B cell (primary cell): ENCODE results near the gene PLD3. TPM values are rescaled to one million over a fixed set of nuclear protein-coding genes. Genes with fewer than 3 reads are reported as not detected.

Experiments
- ATAC-seq: fragments of 200-7000 bp; cut with Tn5 transposase; one replicate; pipeline ENCODE4 v1.10.0; 2021; ENCODE audit warnings: low read depth, mild to moderate bottlenecking, moderate number of reproducible peaks, moderate library complexity
- CTCF ChIA-PET: fragments of 350-600 bp; sonication (Branson Sonifier 250); formaldehyde crosslinking; loops from one replicate; lab custom pipeline; 2021; ENCODE audit warnings: antibody characterized with exemption, inconsistent platforms; lab: Charles Lee
- POLR2A ChIA-PET: fragments of 350-600 bp; sonication (Branson Sonifier 250); formaldehyde crosslinking; loops from one replicate; lab custom pipeline; 2021; ENCODE audit warnings: antibody characterized with exemption; lab: Charles Lee
- DNase-seq: peaks from one replicate; pipeline ENCODE4 v3.0.0; 2013
- H2AFZ ChIP-seq: 2 replicates; pipeline ENCODE4 v1.6.1; 2012; ENCODE audit warnings: mild to moderate bottlenecking, low read depth, low read length; ENCODE audit not compliant: insufficient read depth, poor library complexity, severe bottlenecking
- H3K27ac ChIP-seq, 2 donors: 1 replicate in 1 of 2; 2 replicates in 1 of 2; pipeline ENCODE4 v1.5.1; 2012 to 2013; ENCODE audit warnings: low read length in 2 of 2, mild to moderate bottlenecking in 2 of 2, moderate library complexity in 1 of 2
- H3K27me3 ChIP-seq, 4 experiments: fragments of 200-600 bp in 1 of 4; sonication (generic) in 1 of 4; replicated peaks in 1 of 4; 1 replicate in 2 of 4; 2 replicates in 2 of 4; pipeline versions ENCODE4 v1.6.1 to v1.7.0; 2013 to 2016; ENCODE audit warnings: low read length in 3 of 4, mild to moderate bottlenecking in 2 of 4, mixed read lengths in 1 of 4, moderate library complexity in 1 of 4; ENCODE audit not compliant: insufficient read depth in 4 of 4, control insufficient read depth in 3 of 4; ENCODE audit errors: control extremely low read depth in 1 of 4
- H3K36me3 ChIP-seq, 2 experiments: replicated peaks in 1 of 2; 1 replicate in 1 of 2; 2 replicates in 1 of 2; pipeline versions ENCODE4 v1.6.1 to v1.7.1; 2013; ENCODE audit warnings: low read length in 1 of 2; ENCODE audit not compliant: insufficient read depth in 2 of 2, control insufficient read depth in 1 of 2; ENCODE audit errors: control extremely low read depth in 1 of 2, extremely low read depth in 1 of 2
- H3K4me1 ChIP-seq, 2 donors: fragments of 200-600 bp in 1 of 2; sonication (generic) in 1 of 2; 1 replicate in 1 of 2; 2 replicates in 1 of 2; pipeline versions ENCODE4 v1.5.1 to v1.6.1; 2013 to 2017; ENCODE audit warnings: low read length in 2 of 2; ENCODE audit not compliant: control insufficient read depth in 2 of 2, insufficient read depth in 2 of 2
- H3K4me2 ChIP-seq: replicated peaks from 2 replicates; pipeline ENCODE3; 2012; ENCODE audit warnings: mild to moderate bottlenecking, low read depth, low read length; ENCODE audit not compliant: poor library complexity, severe bottlenecking
- H3K4me3 ChIP-seq, 5 experiments: fragments of 200-600 bp in 1 of 5; sonication (generic) in 1 of 5; 1 replicate in 3 of 5; 2 replicates in 2 of 5; pipeline versions ENCODE4 v1.5.1 to v1.7.0; 2011 to 2016; ENCODE audit warnings: low read length in 4 of 5, mild to moderate bottlenecking in 4 of 5, low read depth in 2 of 5, control low read depth in 1 of 5, moderate library complexity in 1 of 5; ENCODE audit not compliant: insufficient read depth in 1 of 5; ENCODE audit errors: control extremely low read depth in 1 of 5, extremely low read depth in 1 of 5
- H3K79me2 ChIP-seq: fragments of 200-600 bp; sonication (generic); one replicate; pipeline ENCODE4 v1.6.0; 2016; ENCODE audit warnings: low read length; ENCODE audit not compliant: control insufficient read depth, insufficient read depth
- H3K9ac ChIP-seq: fragments of 200-600 bp; sonication (generic); 2 replicates; pipeline ENCODE4 v1.6.1; 2017; ENCODE audit warnings: mild to moderate bottlenecking, low read length, moderate library complexity
- H3K9me3 ChIP-seq, 3 donors: one replicate each; pipeline versions ENCODE4 v1.6.1 to v1.7.1; 2013; ENCODE audit warnings: low read length in 2 of 3; ENCODE audit not compliant: control insufficient read depth in 2 of 3, insufficient read depth in 1 of 3; ENCODE audit errors: control extremely low read depth in 1 of 3
- H4K20me1 ChIP-seq: 2 replicates; pipeline ENCODE4 v1.6.0; 2012; ENCODE audit warnings: mild to moderate bottlenecking, low read length; ENCODE audit not compliant: insufficient read depth, control insufficient read depth, poor library complexity, severe bottlenecking
- H3K27ac Mint-ChIP-seq: one replicate; pipeline ENCODE4 v1.8.0; 2021; ENCODE audit warnings: mixed read lengths
- H3K27me3 Mint-ChIP-seq: one replicate; pipeline ENCODE4 v1.8.0; 2021; ENCODE audit warnings: mixed read lengths
- H3K4me1 Mint-ChIP-seq: one replicate; pipeline ENCODE4 v1.8.0; 2021; ENCODE audit warnings: mixed read lengths
- H3K4me3 Mint-ChIP-seq: one replicate; pipeline ENCODE4 v1.8.0; 2021; ENCODE audit warnings: mixed read lengths
- H3K9me3 Mint-ChIP-seq: one replicate; pipeline ENCODE4 v1.8.0; 2022; ENCODE audit warnings: mixed read lengths; ENCODE audit not compliant: insufficient read depth
- CTCF ChIP-seq: fragments of 200-600 bp; IDR thresholded peaks from one replicate; pipeline ENCODE4 v1.8.0; 2022; ENCODE audit warnings: antibody characterized with exemption, mild to moderate bottlenecking
- EZH2 ChIP-seq: IDR thresholded peaks from 2 replicates; pipeline ENCODE4 v1.6.1; 2012; ENCODE audit warnings: borderline replicate concordance, low read depth, mild to moderate bottlenecking, moderate library complexity, low read length; ENCODE audit not compliant: insufficient read depth, poor library complexity, severe bottlenecking
- WGBS: methylation state at CpG from one replicate; pipeline ENCODE4 v1.1.5; 2013; ENCODE audit warnings: missing lambda C conversion rate; ENCODE audit not compliant: insufficient coverage; 5-methylcytosine and 5-hydroxymethylcytosine counted together
- intact Hi-C: fragments of 100-400 bp; cut with micrococcal nuclease; formaldehyde crosslinking; loops from one replicate; pipeline ENCODE4 v1.10.0; 2022
- polyA plus RNA-seq: library from polyadenylated mRNA; depleted of rRNA; stranded (reverse); fragments of >200 nt; gene quantifications from 2 replicates; pipeline ENCODE4 v1.2.3, GENCODE V29; 2012
- total RNA-seq, 2 donors: library from RNA; stranded (reverse); fragments of 120-200 nt in 1 of 2; gene quantifications; 1 replicate in 1 of 2; 2 replicates in 1 of 2; pipeline versions ENCODE4 v1.2.3 to v1.2.4, GENCODE V29; 2013 to 2022

PLD3 gene
- total and polyA plus RNA-seq, 2 donors (not counting 1 experiment from before 2014, with no cell fraction given), result 61.7 to 153 TPM

GRCh38 chr19:40420766-40421765 lies 72.6 kb downstream of the PLD3 start:
- WGBS, result 3% methylated on average over 54 of the region's 56 CpGs
- Histone ChIP-seq H3K36me3 (peaks cover 0 to 9% of the 10 kb centered on the region in 2 experiments), H3K9me3 (no peaks in the 10 kb centered on the region), H3K4me2 (peak overlapping the region; percentile 95), H3K27ac (peak overlapping the region; percentile 81 to 88), H3K27me3 (no peaks in the 10 kb centered on the region), H4K20me1 (no peaks in the 10 kb centered on the region), H3K4me3 (peak overlapping the region; percentile 48 to 95 (median 87)), H3K79me2 (peaks cover 26% of the 10 kb centered on the region), H3K9ac (peak overlapping the region; percentile 79), H2AFZ (peak overlapping the region; percentile 82), H3K4me1 (peaks cover 15 to 29% of the 10 kb centered on the region in 2 donors)
- Mint-ChIP-seq H3K27me3 (no peaks in the 10 kb centered on the region), H3K4me1 (peaks cover 30% of the 10 kb centered on the region), H3K9me3 (no peaks in the 10 kb centered on the region), H3K4me3 (peak overlapping the region; percentile 86), H3K27ac (peak overlapping the region; percentile 85)
- intact Hi-C loops, result loop anchor here (1.0 to 2.0 kb wide), 7 partner anchors 12 to 150 kb away; partner anchors contain the start of genes BLVRB and SERTAD3
- DNase-seq (peak; percentile 85), ATAC-seq (peak; percentile 50)
- TF ChIP-seq CTCF (peak; percentile 96), EZH2 (no peak)
- POLR2A ChIA-PET, result interaction anchor here (0.7 to 2.3 kb wide), 12 partner anchors 10 to 1003 kb away, joined by 3 to 32 read pairs (median 4); partner anchors contain the start of genes BLVRB and SERTAD3
- CTCF ChIA-PET, result interaction anchor here (0.6 to 9.5 kb wide), 39 partner anchors 8 to 1984 kb away, joined by 3 to 87 read pairs (median 4); partner anchors contain the start of genes BLVRB, PRX, PSMC4 and SERTAD3
